ENCODE measurements around the gene CUTC.
A peak's percentile ranks its signal among the peaks of the same experiment; 100 is the strongest.

CUTC gene

DNA sequence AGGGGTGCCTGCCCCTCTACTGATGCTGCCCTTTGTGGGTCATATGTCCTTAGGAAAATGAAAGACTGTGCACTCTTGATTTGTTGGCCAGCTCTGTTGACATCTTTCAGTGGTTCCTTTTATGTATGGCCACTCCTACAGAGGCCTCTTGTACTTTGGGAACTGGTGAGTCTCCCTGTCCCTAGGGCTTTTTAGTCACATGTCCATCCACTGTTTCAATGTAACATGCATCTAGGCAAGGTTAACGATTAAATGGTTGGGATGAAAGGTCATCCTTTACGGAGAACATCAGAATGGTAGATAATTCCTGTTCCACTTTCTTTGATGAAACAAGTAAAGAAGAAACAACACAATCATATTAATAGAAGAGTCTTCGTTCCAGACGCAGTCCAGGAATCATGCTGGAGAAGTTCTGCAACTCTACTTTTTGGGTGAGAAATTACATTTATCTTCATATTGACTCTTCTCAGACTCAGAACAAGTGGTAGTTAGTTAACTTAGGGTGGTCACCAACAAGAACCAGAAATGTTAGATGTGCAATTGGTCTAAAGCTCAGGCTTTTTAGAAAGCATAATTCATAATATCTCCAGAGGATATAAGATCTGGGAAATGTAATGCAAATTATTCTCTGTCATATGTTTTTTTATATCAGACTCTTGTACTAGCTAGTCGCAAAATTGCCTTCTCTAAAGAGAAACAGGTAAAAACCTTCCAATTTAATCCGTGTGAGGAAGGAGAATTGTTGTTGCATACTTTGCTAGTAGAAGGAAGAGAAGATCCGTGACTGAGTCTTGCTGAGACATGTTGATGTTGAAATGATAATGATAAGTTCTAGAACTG is 50.6 kb downstream of the CUTC start, which contains the start of gene ABCC2:
TSS of gene ABCC2 (plus strand) at position 194 of the 840 bp plus-strand sequence. CDS start at position 399, 205 bp downstream.
- DNase-seq, result no peak

GRCh38 chr10:99784016-99784726 is 52.1 kb downstream of the CUTC start:
- no peak for DNase-seq

GRCh38 chr10:99784727-99785441 is 52.9 kb downstream of the CUTC start:
- no peak for DNase-seq

DNA sequence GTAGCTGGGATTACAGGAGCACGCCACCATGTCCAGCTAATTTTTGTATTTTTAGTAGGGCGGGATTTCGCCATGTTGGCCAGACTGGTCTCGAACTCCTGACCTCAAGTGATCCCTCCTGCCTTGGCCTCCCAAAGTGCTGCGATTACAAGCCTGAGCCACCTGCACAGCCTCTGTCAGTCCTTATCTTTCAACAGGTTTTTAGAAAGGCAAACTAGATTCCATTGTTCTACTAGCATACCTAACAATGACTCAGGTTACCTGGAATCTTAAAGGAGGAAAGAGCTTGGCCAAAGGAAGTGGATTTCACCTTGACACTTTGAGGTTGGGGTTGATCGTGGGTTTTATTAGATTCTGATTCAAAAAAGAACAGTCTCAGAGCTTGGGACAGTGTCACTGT is 53.6 kb downstream of the CUTC start:
- no peak for DNase-seq

- DNase-seq, result no peak
These were observed 55.3 kb downstream of the CUTC start for GRCh38 chr10:99787311-99787710.

- DNase-seq, result no peak
These were observed 55.9 kb downstream of the CUTC start for GRCh38 chr10:99787782-99788445.

DNA sequence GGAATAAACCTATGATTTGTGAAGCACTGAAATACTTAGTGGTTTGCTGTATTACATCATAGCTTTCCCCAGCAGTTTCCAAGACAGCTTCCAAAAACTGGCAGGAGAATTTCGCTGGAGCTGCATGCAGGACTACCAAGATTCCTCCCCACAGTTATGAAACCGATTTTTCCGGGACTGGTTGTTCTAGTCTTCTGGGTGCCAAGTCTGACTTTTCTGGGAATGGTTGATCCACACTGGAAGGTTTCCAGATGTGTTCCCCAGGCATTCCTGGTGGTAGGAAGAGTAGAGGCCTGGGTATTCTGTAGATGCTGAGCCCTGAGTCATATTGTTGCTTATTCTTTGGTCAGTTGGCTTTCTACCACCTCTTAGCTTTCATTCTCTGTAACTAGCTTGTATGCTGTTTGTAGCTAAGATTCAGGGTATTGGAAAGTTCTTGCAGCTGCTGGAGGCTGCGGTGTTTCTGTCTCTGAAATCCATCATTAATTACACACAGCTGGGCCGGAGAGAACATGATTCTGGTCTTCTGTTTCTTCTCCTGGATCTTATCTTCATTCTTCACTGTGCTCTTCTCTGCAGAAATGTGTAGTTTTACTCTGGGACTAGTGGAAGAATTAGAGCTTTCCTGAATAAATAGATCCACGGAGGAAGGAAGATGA is 56.7 kb downstream of the CUTC start:
- peak in 1 of 56 donors; percentile 1 for DNase-seq

DNA sequence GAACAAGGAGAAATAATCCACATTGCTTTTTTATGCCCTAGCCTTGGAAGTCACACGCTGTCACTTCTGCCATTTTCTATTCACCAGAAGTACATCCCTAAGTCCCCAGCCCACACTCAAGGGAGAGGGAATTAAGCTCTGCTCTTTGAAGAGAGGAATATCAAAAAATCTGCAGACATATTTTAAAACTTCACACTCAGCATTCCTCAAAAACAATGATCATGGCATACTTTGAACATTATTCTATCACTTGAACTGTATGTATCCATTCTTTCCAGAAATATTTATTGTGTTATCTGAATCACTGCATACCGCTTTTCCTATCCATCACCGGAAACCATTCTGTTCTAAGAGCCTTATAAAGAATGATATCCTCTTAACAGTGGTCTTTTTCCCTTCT is 59.8 kb downstream of the CUTC start:
- DNase-seq, result no peak

GRCh38 chr10:99793819-99794218 is 61.8 kb downstream of the CUTC start:
- DNase-seq, result no peak

DNA sequence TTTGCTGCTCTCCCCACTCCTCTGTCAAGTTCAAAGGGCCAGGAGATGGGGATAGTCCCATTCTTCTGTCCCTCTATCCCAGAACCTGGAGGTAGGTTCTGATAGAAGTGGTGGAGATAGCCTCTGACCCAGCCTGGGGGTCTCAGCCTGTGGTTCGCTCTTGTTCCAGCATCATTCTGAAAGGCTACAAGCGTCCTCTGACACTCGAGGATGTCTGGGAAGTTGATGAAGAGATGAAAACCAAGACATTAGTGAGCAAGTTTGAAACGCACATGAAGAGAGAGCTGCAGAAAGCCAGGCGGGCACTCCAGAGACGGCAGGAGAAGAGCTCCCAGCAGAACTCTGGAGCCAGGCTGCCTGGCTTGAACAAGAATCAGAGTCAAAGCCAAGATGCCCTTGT is 64.9 kb downstream of the CUTC start:
- no peak for DNase-seq

DNA sequence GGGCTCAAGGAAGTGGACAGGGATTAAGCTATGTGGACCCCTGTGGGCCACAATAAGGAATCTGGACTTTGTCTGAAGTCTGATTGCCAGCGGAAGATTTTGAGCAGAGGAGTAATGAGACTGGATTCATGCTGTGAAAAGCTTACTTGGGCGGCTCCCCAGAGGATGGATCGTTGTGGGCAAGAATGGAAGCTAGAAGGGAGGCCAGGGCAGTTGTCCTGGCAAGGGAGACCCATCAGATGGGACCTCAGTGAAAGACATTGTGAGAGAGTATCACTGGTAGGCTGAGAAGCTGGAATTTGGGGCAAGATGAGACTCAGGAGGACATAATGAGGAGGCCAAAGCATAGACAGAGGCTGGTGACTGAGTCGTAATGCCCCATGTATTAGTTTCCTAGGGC is 66.0 kb downstream of the CUTC start:
- DNase-seq, result no peak

DNA sequence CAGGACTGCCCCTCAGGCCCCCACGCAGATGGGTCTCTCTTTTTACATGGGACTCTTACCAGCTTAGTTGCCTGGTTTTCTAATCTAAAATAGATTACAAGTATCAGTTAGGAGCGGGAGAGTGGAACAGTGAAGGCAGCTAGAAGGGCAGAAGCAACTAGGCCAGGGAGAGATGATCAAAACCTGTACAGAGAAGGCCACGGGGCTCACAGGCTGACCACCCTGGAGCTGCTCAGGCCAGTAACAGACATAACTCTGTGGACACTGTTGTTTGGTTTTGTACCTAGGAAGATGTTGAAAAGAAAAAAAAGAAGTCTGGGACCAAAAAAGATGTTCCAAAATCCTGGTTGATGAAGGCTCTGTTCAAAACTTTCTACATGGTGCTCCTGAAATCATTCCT is 66.9 kb downstream of the CUTC start:
- DNase-seq, result no peak

- DNase-seq, result no peak
These were observed 67.6 kb downstream of the CUTC start for GRCh38 chr10:99799613-99800012.

- no peak for DNase-seq
These were observed 72.4 kb downstream of the CUTC start for GRCh38 chr10:99804471-99804870.

GRCh38 chr10:99805190-99805589 is 73.2 kb downstream of the CUTC start:
- no peak for DNase-seq

All from nucleus accumbens (tissue), 56 donors.